ENCODE results near the gene PJA1. TPM values are rescaled to one million over a fixed set of nuclear protein-coding genes. Genes with fewer than 3 reads are reported as not detected.
A peak's percentile ranks its signal among the peaks of the same experiment; 100 is the strongest.

PJA1 gene
- polyA plus RNA-seq, 3 donors: 2.1 to 11.6 (median 8.8) TPM

DNA sequence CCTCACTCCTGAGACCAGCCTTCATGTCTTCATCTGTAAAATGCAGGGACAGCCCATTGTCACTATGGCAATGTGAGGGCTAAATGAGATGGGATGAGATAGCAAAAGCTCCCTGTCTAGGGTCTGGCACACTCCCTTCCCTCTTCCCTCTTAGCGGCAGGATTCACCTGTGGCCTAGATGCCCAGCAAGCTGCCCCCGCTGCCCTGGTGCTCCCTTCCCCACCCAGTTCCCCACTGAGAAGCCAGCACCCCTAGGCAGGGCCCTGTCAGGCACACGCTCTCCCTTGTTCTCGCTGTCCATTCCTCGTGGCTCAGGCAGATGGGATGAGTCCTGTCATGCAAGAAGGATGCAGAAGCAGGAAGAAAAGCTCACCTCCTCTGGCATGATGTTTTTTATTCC lies 49.2 kb upstream of the PJA1 start:
- H2AFZ ChIP-seq (ENCODE audit: insufficient read depth, low read depth, low read length, poor library complexity, severe bottlenecking): no peak overlapping the region
- TF ChIP-seq CTCF (IDR thresholded peaks at IDR 0.05): no peak
- whole genome bisulfite sequencing (ENCODE audit: insufficient coverage): no CpG with 5 or more reads among the region's 5 CpGs

DNA sequence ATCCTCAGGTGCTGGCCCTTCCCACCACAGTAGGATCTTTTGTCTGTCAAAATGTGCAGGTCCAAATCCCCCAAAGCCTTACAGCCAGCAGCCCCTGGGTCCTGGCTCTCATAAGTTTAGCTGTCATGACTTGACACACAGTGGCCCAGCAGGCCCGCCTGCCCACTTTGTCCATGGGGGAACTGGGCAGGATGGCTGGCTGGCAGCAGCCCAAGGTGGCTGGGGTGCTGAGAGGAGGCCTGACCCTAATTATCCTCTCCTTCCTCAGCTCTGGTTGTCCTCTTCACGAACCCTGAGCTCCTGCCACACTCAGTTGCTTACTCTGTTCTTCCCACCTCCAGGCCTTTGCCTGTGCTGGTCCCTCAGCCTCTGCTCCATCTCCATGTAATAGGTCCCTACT lies 46.4 kb upstream of the PJA1 start:
- Histone ChIP-seq H3K36me3 (replicated peaks in 1 of 2; ENCODE audit: control insufficient read depth in 1 of 2, insufficient read depth in 2 of 2, low read length in 2 of 2) (no peaks in the 10 kb centered on the region), H3K9me3 (replicated peaks in 1 of 2; ENCODE audit: control insufficient read depth in 1 of 2, insufficient read depth in 1 of 2, low read length in 2 of 2) (no peaks in the 10 kb centered on the region), H2AFZ (ENCODE audit: insufficient read depth, low read depth, low read length, poor library complexity, severe bottlenecking) (no peak overlapping the region), H3K79me2 (ENCODE audit: insufficient read depth, low read length) (no peaks in the 10 kb centered on the region), H3K4me3 (replicated peaks in 1 of 3; ENCODE audit: low read depth in 2 of 3, low read length in 3 of 3) (no peak overlapping the region), H3K27me3 (ENCODE audit: control insufficient read depth in 2 of 2, insufficient read depth in 2 of 2, low read length in 2 of 2) (no peaks in the 10 kb centered on the region), H3K4me1 (ENCODE audit: control insufficient read depth in 1 of 2, insufficient read depth in 2 of 2, low read length in 2 of 2) (no peaks in the 10 kb centered on the region), H3K27ac (ENCODE audit: low read depth in 1 of 2, low read length in 2 of 2) (no peak overlapping the region), H3K4me2 (replicated peaks; ENCODE audit: extremely low read depth, low read length, poor library complexity, severe bottlenecking) (no peak overlapping the region), H3K9ac (ENCODE audit: insufficient read depth, low read length, poor library complexity, severe bottlenecking) (no peak overlapping the region), H4K20me1 (ENCODE audit: insufficient read depth, low read length) (no peaks in the 10 kb centered on the region)
- Mint-ChIP-seq H3K27me3 (ENCODE audit: low read depth in 3 of 3) (peaks cover 0 to 19% (median 2%) of the 10 kb centered on the region in 3 donors), H3K36me3 (no peaks in the 10 kb centered on the region), H3K9me3 (peaks cover 0 to 5% (median 0%) of the 10 kb centered on the region in 7 donors), H3K4me3 (no peak overlapping the region), H3K27ac (peak overlapping the region in 1 of 7 donors; percentile 15), H3K4me1 (no peaks in the 10 kb centered on the region)
- no peak for DNase-seq
- 100% methylated on average over 1 of the region's 2 CpGs for WGBS (ENCODE audit: insufficient coverage)
- intact Hi-C loops (cut with micrococcal nuclease): no loop called here
- no peak for TF ChIP-seq CTCF (IDR thresholded peaks at IDR 0.05)

More for the DNA sequence above, 49.2 kb upstream of the PJA1 start:
- H3K4me1 Mint-ChIP-seq: no peaks in the 10 kb centered on the region
- Histone ChIP-seq H3K36me3 (replicated peaks in 1 of 2; ENCODE audit: control insufficient read depth in 1 of 2, insufficient read depth in 2 of 2, low read length in 2 of 2) (no peaks in the 10 kb centered on the region), H3K4me1 (ENCODE audit: control insufficient read depth in 1 of 2, insufficient read depth in 2 of 2, low read length in 2 of 2) (no peaks in the 10 kb centered on the region), H3K9ac (ENCODE audit: insufficient read depth, low read length, poor library complexity, severe bottlenecking) (no peak overlapping the region), H3K27ac (ENCODE audit: low read depth in 1 of 2, low read length in 2 of 2) (no peak overlapping the region), H4K20me1 (ENCODE audit: insufficient read depth, low read length) (no peaks in the 10 kb centered on the region), H3K4me3 (replicated peaks in 1 of 3; ENCODE audit: low read depth in 2 of 3, low read length in 3 of 3) (no peak overlapping the region), H3K27me3 (ENCODE audit: control insufficient read depth in 2 of 2, insufficient read depth in 2 of 2, low read length in 2 of 2) (no peaks in the 10 kb centered on the region), H3K4me2 (replicated peaks; ENCODE audit: extremely low read depth, low read length, poor library complexity, severe bottlenecking) (no peak overlapping the region), H3K79me2 (ENCODE audit: insufficient read depth, low read length) (no peaks in the 10 kb centered on the region), H3K9me3 (replicated peaks in 1 of 2; ENCODE audit: control insufficient read depth in 1 of 2, insufficient read depth in 1 of 2, low read length in 2 of 2) (no peaks in the 10 kb centered on the region)
- no peak overlapping the region for H3K4me3 Mint-ChIP-seq
- H3K27me3 Mint-ChIP-seq (ENCODE audit: low read depth in 3 of 3): peaks cover 0 to 13% (median 2%) of the 10 kb centered on the region in 3 donors
- intact Hi-C loops (cut with micrococcal nuclease): no loop called here
- no peak for DNase-seq
- H3K9me3 Mint-ChIP-seq: peaks cover 0 to 3% (median 0%) of the 10 kb centered on the region in 7 donors
- H3K27ac Mint-ChIP-seq: no peak overlapping the region
- H3K36me3 Mint-ChIP-seq: no peaks in the 10 kb centered on the region
